B cell (primary cell): Measurements from ENCODE around the gene RASSF4. TPM values are rescaled to one million over a fixed set of nuclear protein-coding genes. Genes with fewer than 3 reads are reported as not detected.
A peak's percentile ranks its signal among the peaks of the same experiment; 100 is the strongest.

Source experiments
- ATAC-seq: fragments of 200-7000 bp; cut with Tn5 transposase; one replicate; pipeline ENCODE4 v1.10.0; 2021; ENCODE audit warnings: low read depth, mild to moderate bottlenecking, moderate number of reproducible peaks, moderate library complexity
- CTCF ChIA-PET: fragments of 350-600 bp; sonication (Branson Sonifier 250); formaldehyde crosslinking; loops from one replicate; lab custom pipeline; 2021; ENCODE audit warnings: antibody characterized with exemption, inconsistent platforms; lab: Charles Lee
- POLR2A ChIA-PET: fragments of 350-600 bp; sonication (Branson Sonifier 250); formaldehyde crosslinking; loops from one replicate; lab custom pipeline; 2021; ENCODE audit warnings: antibody characterized with exemption; lab: Charles Lee
- DNase-seq: peaks from one replicate; pipeline ENCODE4 v3.0.0; 2013
- H2AFZ ChIP-seq: 2 replicates; pipeline ENCODE4 v1.6.1; 2012; ENCODE audit warnings: mild to moderate bottlenecking, low read depth, low read length; ENCODE audit not compliant: insufficient read depth, poor library complexity, severe bottlenecking
- H3K27ac ChIP-seq, 2 donors: 1 replicate in 1 of 2; 2 replicates in 1 of 2; pipeline ENCODE4 v1.5.1; 2012 to 2013; ENCODE audit warnings: low read length in 2 of 2, mild to moderate bottlenecking in 2 of 2, moderate library complexity in 1 of 2
- H3K27me3 ChIP-seq, 4 experiments: fragments of 200-600 bp in 1 of 4; sonication (generic) in 1 of 4; replicated peaks in 1 of 4; 1 replicate in 2 of 4; 2 replicates in 2 of 4; pipeline versions ENCODE4 v1.6.1 to v1.7.0; 2013 to 2016; ENCODE audit warnings: low read length in 3 of 4, mild to moderate bottlenecking in 2 of 4, mixed read lengths in 1 of 4, moderate library complexity in 1 of 4; ENCODE audit not compliant: insufficient read depth in 4 of 4, control insufficient read depth in 3 of 4; ENCODE audit errors: control extremely low read depth in 1 of 4
- H3K36me3 ChIP-seq, 2 experiments: replicated peaks in 1 of 2; 1 replicate in 1 of 2; 2 replicates in 1 of 2; pipeline versions ENCODE4 v1.6.1 to v1.7.1; 2013; ENCODE audit warnings: low read length in 1 of 2; ENCODE audit not compliant: insufficient read depth in 2 of 2, control insufficient read depth in 1 of 2; ENCODE audit errors: control extremely low read depth in 1 of 2, extremely low read depth in 1 of 2
- H3K4me1 ChIP-seq, 2 donors: fragments of 200-600 bp in 1 of 2; sonication (generic) in 1 of 2; 1 replicate in 1 of 2; 2 replicates in 1 of 2; pipeline versions ENCODE4 v1.5.1 to v1.6.1; 2013 to 2017; ENCODE audit warnings: low read length in 2 of 2; ENCODE audit not compliant: control insufficient read depth in 2 of 2, insufficient read depth in 2 of 2
- H3K4me2 ChIP-seq: replicated peaks from 2 replicates; pipeline ENCODE3; 2012; ENCODE audit warnings: mild to moderate bottlenecking, low read depth, low read length; ENCODE audit not compliant: poor library complexity, severe bottlenecking
- H3K4me3 ChIP-seq, 5 experiments: fragments of 200-600 bp in 1 of 5; sonication (generic) in 1 of 5; 1 replicate in 3 of 5; 2 replicates in 2 of 5; pipeline versions ENCODE4 v1.5.1 to v1.7.0; 2011 to 2016; ENCODE audit warnings: low read length in 4 of 5, mild to moderate bottlenecking in 4 of 5, low read depth in 2 of 5, control low read depth in 1 of 5, moderate library complexity in 1 of 5; ENCODE audit not compliant: insufficient read depth in 1 of 5; ENCODE audit errors: control extremely low read depth in 1 of 5, extremely low read depth in 1 of 5
- H3K79me2 ChIP-seq: fragments of 200-600 bp; sonication (generic); one replicate; pipeline ENCODE4 v1.6.0; 2016; ENCODE audit warnings: low read length; ENCODE audit not compliant: control insufficient read depth, insufficient read depth
- H3K9ac ChIP-seq: fragments of 200-600 bp; sonication (generic); 2 replicates; pipeline ENCODE4 v1.6.1; 2017; ENCODE audit warnings: mild to moderate bottlenecking, low read length, moderate library complexity
- H3K9me3 ChIP-seq, 3 donors: one replicate each; pipeline versions ENCODE4 v1.6.1 to v1.7.1; 2013; ENCODE audit warnings: low read length in 2 of 3; ENCODE audit not compliant: control insufficient read depth in 2 of 3, insufficient read depth in 1 of 3; ENCODE audit errors: control extremely low read depth in 1 of 3
- H4K20me1 ChIP-seq: 2 replicates; pipeline ENCODE4 v1.6.0; 2012; ENCODE audit warnings: mild to moderate bottlenecking, low read length; ENCODE audit not compliant: insufficient read depth, control insufficient read depth, poor library complexity, severe bottlenecking
- H3K27ac Mint-ChIP-seq: one replicate; pipeline ENCODE4 v1.8.0; 2021; ENCODE audit warnings: mixed read lengths
- H3K27me3 Mint-ChIP-seq: one replicate; pipeline ENCODE4 v1.8.0; 2021; ENCODE audit warnings: mixed read lengths
- H3K4me1 Mint-ChIP-seq: one replicate; pipeline ENCODE4 v1.8.0; 2021; ENCODE audit warnings: mixed read lengths
- H3K4me3 Mint-ChIP-seq: one replicate; pipeline ENCODE4 v1.8.0; 2021; ENCODE audit warnings: mixed read lengths
- H3K9me3 Mint-ChIP-seq: one replicate; pipeline ENCODE4 v1.8.0; 2022; ENCODE audit warnings: mixed read lengths; ENCODE audit not compliant: insufficient read depth
- CTCF ChIP-seq: fragments of 200-600 bp; IDR thresholded peaks from one replicate; pipeline ENCODE4 v1.8.0; 2022; ENCODE audit warnings: antibody characterized with exemption, mild to moderate bottlenecking
- EZH2 ChIP-seq: IDR thresholded peaks from 2 replicates; pipeline ENCODE4 v1.6.1; 2012; ENCODE audit warnings: borderline replicate concordance, low read depth, mild to moderate bottlenecking, moderate library complexity, low read length; ENCODE audit not compliant: insufficient read depth, poor library complexity, severe bottlenecking
- WGBS: methylation state at CpG from one replicate; pipeline ENCODE4 v1.1.5; 2013; ENCODE audit warnings: missing lambda C conversion rate; ENCODE audit not compliant: insufficient coverage; 5-methylcytosine and 5-hydroxymethylcytosine counted together
- intact Hi-C: fragments of 100-400 bp; cut with micrococcal nuclease; formaldehyde crosslinking; loops from one replicate; pipeline ENCODE4 v1.10.0; 2022
- polyA plus RNA-seq: library from polyadenylated mRNA; depleted of rRNA; stranded (reverse); fragments of >200 nt; gene quantifications from 2 replicates; pipeline ENCODE4 v1.2.3, GENCODE V29; 2012
- total RNA-seq, 2 donors: library from RNA; stranded (reverse); fragments of 120-200 nt in 1 of 2; gene quantifications; 1 replicate in 1 of 2; 2 replicates in 1 of 2; pipeline versions ENCODE4 v1.2.3 to v1.2.4, GENCODE V29; 2013 to 2022

Gene RASSF4
- total and polyA plus RNA-seq, 2 donors (not counting 1 experiment from before 2014, with no cell fraction given): 1.9 to 2.6 TPM

DNA sequence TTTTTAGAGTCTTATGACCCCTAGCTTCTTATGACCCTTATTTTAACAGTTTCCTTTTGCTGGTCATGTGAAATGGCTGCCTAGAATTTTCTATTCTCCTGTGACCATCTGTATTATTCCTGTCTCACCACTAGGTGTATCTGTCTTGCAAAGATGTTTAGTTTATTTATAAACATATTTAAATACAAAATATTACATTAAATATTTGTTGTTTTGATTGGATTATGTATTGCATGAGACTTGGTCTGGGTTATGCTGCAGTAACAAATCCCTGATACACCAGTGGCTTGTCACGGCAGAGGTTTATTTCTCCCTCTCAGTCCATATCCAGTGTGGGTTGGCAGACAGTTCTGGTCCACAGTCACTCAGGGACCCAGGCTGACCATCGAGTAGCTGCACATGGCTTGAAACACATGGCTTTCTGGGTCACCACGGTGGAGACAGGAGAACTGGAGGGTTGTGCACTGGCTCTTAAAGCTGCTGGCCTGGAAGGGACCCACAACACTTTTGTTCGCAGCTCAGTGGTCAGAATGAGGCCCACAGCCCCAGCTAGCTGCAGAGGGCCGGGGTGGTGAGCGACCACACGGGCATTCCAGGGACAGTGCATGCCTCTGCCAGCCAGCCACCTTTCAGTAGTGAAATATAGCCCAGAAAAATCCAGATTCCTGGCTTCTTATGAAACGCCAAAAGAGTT is 7.4 kb downstream of the RASSF4 start:
- DNase-seq (no peak), ATAC-seq (no peak)
- Histone ChIP-seq H3K79me2 (no peaks in the 10 kb centered on the region), H3K4me1 (peaks cover 46 to 63% of the 10 kb centered on the region in 2 donors), H3K27ac (no peak overlapping the region), H3K27me3 (no peaks in the 10 kb centered on the region), H3K9ac (no peak overlapping the region), H2AFZ (peak overlapping the region; percentile 31), H3K4me3 (no peak overlapping the region), H3K9me3 (no peaks in the 10 kb centered on the region), H3K36me3 (no peaks in the 10 kb centered on the region), H4K20me1 (no peaks in the 10 kb centered on the region), H3K4me2 (no peak overlapping the region)
- no peak overlapping the region for H3K4me3 Mint-ChIP-seq
- H3K27me3 Mint-ChIP-seq: no peaks in the 10 kb centered on the region
- intact Hi-C loops: loop anchor here (1.0 kb wide), 1 partner anchor 8 kb away; no protein-coding TSS in a partner anchor
- WGBS: 92% methylated on average over 7 of the region's 8 CpGs
- H3K9me3 Mint-ChIP-seq: no peaks in the 10 kb centered on the region
- ChIA-PET POLR2A (no interaction called here), CTCF (interaction anchor here (1.5 to 4.2 kb wide), 2 partner anchors 11 to 34 kb away, joined by 3 to 24 read pairs; partner anchors contain the start of gene DEPP1)
- TF ChIP-seq EZH2: no peak
- peak; percentile 21 for TF ChIP-seq CTCF
- peaks cover 64% of the 10 kb centered on the region for H3K4me1 Mint-ChIP-seq
- H3K27ac Mint-ChIP-seq: no peak overlapping the region

DNA sequence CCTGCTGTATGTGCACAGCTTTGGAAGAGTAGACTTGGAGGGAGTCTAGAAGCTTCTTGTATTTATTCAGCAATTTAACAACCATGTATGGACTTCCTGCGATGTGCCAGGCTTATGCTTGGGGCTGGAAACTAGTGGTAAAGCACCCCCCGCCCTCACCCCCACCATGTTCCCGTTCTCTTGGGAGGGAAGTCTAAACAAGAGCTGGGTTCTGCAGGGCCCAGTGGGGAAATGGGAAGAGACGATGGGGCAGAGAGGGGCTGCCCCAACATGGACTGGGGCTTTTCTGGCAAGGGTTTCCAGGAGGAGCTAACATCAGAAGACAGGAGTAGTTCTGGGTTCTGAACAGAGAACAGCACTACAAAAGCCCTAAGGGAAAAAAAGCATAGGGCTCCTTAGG is 8.0 kb downstream of the RASSF4 start:
- intact Hi-C loops: no loop called here
- DNase-seq: no peak
- ATAC-seq: no peak
- ChIA-PET POLR2A (no interaction called here), CTCF (interaction anchor here (4.2 kb wide), 1 partner anchor 35 kb away, joined by 24 read pairs; no protein-coding TSS in a partner anchor)
- Histone ChIP-seq H4K20me1 (no peaks in the 10 kb centered on the region), H3K4me1 (peaks cover 46 to 63% of the 10 kb centered on the region in 2 donors), H3K36me3 (no peaks in the 10 kb centered on the region), H2AFZ (peak overlapping the region; percentile 13), H3K27me3 (no peaks in the 10 kb centered on the region), H3K4me3 (no peak overlapping the region), H3K79me2 (no peaks in the 10 kb centered on the region), H3K27ac (no peak overlapping the region), H3K9ac (no peak overlapping the region), H3K9me3 (no peaks in the 10 kb centered on the region), H3K4me2 (peak overlapping the region; percentile 18)
- TF ChIP-seq EZH2 (no peak), CTCF (no peak)
- no peaks in the 10 kb centered on the region for H3K9me3 Mint-ChIP-seq
- no peak overlapping the region for H3K4me3 Mint-ChIP-seq
- no peaks in the 10 kb centered on the region for H3K27me3 Mint-ChIP-seq
- H3K4me1 Mint-ChIP-seq: peaks cover 65% of the 10 kb centered on the region
- peak overlapping the region; percentile 13 for H3K27ac Mint-ChIP-seq
- 20% methylated on average over 1 of the region's 4 CpGs for WGBS
